Subcutaneous adipose tissue (tissue), 4 donors: Measurements from ENCODE around the gene MINDY1. TPM values are rescaled to one million over a fixed set of nuclear protein-coding genes. Genes with fewer than 3 reads are reported as not detected.

ENCODE experiments used
- total RNA-seq, 4 donors: library from RNA; depleted of rRNA; stranded (reverse); fragments of >200 nt; gene quantifications; one replicate each; pipeline ENCODE4 v1.1.0, GENCODE V29; 2016
- TF ChIP-seq, protein P1 (sequence below): fragments of 450-650 bp; IDR thresholded peaks from one replicate; pipeline ENCODE4 v1.5.1; 2016; ENCODE audit warnings: low read depth, mild to moderate bottlenecking, control low read depth, antibody characterized with exemption, moderate library complexity

Gene MINDY1
- total RNA-seq, 4 donors from 2014 or later, result 8.5 to 31.4 (median 30.7) TPM

DNA sequence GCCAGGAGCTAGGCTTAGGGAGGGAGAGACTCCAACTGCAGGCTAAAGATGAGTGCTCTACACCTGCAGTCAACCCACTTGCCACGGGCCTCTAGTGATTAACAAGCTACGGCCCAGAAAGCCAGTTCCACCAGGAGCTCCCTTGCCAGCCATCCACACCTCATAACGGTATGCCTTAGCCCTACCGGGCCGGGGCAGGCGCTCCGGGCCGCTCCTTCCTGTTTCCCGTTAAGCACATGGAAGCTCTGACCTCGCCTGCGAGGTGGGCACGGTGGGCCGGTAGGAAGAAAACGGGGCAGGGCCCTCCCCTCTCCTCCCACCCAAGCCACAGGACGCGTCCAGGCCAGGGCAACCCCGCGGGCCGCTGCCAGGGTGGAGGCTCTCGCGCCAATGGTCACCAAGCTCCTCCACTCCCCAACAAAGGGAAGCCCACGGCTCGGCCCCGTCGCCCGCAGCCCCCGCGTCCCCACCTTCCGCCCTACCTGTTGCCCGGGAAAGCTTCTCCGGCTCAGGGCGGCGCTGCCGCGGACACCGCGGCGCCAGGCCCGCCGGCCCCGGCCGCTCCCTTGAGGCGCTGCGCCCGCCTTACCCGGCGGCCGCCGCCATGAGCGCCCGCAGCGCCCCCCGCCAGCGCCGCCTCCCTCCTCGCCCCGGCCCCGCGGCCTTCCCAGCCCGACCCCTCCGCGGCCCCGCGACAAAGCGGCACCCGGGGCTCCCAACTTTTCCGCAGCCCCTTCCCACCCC, 32.7 kb downstream of the MINDY1 start:
- TF ChIP-seq, protein P1, sequence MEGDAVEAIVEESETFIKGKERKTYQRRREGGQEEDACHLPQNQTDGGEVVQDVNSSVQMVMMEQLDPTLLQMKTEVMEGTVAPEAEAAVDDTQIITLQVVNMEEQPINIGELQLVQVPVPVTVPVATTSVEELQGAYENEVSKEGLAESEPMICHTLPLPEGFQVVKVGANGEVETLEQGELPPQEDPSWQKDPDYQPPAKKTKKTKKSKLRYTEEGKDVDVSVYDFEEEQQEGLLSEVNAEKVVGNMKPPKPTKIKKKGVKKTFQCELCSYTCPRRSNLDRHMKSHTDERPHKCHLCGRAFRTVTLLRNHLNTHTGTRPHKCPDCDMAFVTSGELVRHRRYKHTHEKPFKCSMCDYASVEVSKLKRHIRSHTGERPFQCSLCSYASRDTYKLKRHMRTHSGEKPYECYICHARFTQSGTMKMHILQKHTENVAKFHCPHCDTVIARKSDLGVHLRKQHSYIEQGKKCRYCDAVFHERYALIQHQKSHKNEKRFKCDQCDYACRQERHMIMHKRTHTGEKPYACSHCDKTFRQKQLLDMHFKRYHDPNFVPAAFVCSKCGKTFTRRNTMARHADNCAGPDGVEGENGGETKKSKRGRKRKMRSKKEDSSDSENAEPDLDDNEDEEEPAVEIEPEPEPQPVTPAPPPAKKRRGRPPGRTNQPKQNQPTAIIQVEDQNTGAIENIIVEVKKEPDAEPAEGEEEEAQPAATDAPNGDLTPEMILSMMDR, result no peak

DNA sequence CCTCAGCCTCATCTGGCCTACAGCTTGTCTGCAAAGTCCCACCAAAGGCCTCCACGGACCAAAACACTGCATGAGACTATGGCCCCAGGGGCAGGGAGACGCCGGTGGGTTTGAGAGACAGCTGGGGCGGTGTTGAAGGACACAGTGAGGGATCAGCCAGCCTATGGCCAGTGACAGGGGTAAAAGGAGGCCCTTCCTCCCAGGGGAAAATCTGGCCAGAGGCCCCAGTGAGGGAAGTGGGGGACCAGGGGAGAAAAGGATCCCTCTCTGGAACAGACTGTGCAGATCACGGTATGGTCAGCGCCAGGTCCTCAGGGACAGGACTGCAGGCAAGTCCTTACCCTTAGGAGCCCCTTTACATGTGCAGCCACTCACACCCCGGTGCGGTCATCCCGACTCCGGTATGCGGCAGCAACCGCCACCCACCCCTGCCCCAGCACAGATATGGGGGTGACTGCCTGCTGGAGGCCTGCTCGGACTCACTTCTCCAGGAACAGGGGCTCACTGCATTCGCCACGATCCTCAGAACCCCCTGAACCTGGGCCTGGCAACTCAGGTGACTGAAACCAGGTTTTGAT, 33.4 kb downstream of the MINDY1 start:
- TF ChIP-seq, protein P1, result no peak

DNA sequence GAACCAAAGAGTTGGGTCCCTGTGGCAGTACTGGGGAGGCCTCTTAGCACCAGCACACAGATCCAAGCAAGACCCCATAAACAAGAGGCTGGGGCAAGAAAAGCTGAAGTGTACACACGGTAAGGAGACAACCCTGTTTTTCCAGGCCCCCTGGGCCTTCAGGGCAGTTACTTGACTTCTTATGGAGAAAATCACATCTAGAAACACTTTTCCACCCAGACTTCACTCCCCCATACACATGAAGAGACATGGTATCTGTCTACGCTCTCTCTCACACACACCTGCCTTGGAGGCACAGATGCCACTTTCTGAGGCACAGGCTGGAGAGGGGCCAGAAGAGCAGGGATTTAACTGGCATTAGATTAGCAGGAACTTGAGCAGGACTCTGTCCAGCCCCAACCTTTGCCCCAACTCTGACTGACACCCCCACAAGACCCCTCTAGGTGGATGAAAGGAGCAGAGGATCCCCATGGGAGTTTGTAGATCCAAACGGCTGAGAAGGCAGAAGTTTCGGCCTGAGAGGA, 34.2 kb downstream of the MINDY1 start:
- TF ChIP-seq, protein P1, result no peak

DNA sequence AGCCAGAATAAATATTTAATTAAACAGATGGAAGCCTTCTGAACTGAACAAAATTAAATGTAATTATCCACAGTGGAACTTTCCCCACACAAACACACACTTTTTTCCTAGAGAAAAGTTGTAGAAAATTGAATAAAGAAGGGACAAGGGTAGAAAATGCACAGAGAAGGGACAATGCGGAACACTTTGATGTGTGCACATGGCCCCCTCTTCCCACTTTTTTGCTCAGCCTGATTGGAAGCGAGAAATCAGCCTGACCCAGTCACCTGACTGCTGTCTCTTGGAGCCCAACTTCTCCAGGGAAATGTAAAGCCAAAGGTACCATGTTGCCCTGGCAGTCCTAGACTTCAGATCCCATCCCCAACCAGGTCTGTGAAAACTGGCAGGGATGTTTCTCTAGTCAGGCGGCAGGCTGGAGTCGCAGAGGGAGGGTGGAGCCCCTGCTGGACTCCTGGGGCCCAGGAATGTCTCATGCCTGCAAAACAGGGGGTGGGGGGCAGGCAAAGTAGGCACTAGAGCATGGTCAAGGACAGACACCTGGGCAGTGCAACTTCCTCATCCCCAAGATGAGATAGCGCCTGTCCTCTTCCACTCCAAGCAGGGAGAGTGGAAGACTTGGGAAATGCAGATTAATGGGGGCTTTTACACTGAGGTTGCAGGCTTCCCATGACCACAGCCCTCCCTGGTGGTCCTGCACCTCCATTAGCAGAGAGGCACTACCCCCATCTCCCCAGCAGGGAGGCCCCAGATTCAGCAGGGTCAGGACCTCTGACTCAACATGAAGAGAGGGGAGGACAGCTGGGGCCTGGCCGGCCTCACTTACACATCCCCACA, 34.9 kb downstream of the MINDY1 start:
- TF ChIP-seq, protein P1, result no peak

DNA sequence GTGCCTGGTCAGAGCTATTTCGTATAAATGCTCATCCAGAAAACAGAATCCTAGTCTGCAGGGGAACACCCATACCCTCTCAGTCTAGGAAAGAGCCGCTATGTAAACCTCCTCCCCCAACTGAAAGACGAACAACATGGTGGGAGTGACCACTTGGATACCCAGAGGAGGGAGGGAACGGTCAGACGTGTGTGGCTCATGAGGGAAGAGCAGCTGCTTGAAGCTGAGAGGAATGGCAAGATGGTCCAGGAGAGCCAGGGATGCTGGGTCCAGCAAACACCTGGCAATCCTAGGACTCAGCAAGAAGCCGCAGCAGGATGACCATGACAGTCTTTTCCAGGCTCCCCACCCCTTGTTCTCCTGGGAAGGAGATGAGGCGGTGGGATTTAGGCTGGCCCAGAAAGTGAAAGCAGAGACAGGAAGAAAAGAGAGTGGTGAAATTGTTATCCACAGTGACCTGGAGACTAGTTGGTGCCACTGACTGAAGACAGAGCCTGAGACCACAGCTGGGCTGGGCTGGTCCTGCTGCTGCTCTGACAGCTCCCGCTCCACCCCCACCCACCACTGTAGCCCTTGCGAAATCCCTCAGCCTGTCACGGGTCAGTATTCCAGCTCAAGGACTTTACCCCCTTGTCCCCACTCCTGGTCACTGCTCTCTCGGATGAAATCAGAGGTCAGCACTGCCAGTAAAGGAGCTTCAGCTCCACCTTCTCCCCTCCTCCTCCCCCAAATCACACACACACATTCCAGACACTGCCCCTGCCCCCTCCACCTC, 35.7 kb downstream of the MINDY1 start:
- TF ChIP-seq, protein P1, result no peak

DNA sequence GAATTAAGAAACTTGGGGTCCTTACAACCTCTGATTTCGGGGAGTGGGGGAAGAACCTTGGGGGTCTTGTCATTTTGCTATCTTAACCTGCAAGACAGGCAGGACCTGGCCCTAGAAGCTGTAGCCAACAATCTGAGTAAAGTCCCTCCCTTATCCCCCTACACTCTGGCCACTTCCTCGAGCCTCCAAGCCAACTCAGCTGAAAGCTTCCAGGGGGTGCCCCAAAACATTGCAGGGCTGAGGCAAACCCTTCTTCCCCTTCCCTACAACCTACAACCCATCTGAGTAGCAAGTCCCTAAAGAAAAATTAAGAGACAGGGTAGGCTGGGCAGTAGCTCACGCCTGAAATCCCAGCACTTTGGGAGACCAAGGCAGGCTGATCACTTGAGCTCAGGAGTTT, 37.1 kb downstream of the MINDY1 start:
- TF ChIP-seq, protein P1, result no peak
